ENCODE measurements around the gene PDE6B.

PDE6B gene

DNA sequence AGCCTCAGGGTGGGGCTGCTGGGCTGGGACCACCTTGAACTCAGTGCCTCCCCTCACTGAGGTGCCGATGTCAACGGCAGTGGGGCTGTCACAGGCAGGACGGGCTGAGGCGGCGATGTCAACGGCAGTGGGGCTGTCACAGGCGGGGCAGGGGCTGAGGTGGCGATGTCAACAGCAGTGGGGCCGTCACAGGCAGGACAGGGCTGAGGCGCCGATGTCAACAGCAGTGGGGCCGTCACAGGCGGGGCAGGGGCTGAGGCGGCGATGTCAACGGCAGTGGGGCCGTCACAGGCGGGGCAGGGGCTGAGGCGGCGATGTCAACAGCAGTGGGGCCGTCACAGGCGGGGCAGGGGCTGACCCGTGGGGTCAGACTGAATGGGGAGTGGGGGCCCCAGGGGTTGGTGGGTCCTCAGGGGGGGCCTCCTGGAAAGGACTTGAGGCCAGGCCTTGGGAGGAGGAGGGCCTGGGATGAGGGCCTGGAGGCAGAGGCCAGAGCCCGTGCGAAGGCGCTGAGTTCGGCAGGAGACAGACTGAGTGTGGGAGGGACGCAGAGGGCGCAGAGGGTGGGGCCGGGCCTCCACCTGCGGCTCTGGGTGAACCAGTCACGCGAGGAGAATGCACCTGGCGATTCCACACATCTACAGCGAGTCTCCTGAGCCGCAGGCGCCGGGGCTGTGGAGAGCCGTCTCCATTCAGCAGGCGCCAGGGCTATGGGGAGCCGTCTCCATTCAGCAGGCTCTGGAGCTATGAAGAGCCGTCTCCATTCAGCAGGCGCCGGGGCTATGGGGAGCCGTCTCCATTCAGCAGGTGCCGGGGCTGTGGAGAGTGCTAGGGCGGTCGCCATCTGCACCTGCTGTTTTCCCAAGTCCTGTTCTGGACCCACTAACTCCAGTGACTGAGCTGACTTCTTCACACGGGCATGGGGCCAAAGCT lies 25.8 kb downstream of the PDE6B start:
- H3K4me3 ChIP-seq (ENCODE audit: low read length), result no peak overlapping the region
- TF ChIP-seq, protein P1, sequence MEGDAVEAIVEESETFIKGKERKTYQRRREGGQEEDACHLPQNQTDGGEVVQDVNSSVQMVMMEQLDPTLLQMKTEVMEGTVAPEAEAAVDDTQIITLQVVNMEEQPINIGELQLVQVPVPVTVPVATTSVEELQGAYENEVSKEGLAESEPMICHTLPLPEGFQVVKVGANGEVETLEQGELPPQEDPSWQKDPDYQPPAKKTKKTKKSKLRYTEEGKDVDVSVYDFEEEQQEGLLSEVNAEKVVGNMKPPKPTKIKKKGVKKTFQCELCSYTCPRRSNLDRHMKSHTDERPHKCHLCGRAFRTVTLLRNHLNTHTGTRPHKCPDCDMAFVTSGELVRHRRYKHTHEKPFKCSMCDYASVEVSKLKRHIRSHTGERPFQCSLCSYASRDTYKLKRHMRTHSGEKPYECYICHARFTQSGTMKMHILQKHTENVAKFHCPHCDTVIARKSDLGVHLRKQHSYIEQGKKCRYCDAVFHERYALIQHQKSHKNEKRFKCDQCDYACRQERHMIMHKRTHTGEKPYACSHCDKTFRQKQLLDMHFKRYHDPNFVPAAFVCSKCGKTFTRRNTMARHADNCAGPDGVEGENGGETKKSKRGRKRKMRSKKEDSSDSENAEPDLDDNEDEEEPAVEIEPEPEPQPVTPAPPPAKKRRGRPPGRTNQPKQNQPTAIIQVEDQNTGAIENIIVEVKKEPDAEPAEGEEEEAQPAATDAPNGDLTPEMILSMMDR (conservative IDR thresholded peaks at IDR 0.05; ENCODE audit: low read length), result no peak
- no peak for DNase-seq (ENCODE audit: low read depth)

DNA sequence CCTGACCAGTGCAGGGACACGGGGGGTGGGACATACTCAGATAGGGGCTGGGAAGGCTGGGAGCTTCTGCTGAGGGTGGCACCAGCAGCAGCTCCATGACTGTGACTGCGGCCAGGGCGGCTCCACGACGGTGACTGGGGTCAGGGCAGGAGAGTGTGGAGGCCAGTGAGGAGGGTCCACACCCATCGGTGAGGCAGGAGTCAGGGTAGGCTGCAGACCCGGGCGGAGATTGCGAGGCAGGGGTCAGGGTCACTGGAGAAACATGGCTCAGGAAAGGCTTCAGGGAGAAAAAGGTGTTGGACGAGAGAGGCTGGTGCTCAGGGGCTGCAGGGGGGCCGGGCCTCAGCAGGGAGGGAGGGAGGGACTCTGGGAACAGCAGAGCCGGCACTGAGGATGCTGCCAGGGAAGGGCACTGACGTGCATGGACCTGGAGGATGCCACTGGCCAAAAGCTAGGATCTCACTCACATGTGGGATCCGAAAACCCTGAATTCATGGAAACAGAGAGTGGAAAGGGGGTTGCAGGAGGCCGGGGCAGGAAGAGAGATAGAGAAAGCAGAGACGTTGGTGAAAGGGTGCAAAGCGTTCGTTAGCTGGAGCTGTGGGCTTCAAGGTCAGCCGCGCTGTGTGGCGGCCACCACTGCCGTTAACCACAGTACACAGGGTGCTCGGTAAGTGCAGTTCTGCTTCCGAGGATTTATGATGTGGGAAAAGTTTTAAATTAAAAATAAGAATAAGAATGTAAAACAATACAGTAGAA lies 26.7 kb downstream of the PDE6B start:
- DNase-seq (ENCODE audit: low read depth), result no peak
- TF ChIP-seq, protein P1 (conservative IDR thresholded peaks at IDR 0.05; ENCODE audit: low read length), result no peak

DNA sequence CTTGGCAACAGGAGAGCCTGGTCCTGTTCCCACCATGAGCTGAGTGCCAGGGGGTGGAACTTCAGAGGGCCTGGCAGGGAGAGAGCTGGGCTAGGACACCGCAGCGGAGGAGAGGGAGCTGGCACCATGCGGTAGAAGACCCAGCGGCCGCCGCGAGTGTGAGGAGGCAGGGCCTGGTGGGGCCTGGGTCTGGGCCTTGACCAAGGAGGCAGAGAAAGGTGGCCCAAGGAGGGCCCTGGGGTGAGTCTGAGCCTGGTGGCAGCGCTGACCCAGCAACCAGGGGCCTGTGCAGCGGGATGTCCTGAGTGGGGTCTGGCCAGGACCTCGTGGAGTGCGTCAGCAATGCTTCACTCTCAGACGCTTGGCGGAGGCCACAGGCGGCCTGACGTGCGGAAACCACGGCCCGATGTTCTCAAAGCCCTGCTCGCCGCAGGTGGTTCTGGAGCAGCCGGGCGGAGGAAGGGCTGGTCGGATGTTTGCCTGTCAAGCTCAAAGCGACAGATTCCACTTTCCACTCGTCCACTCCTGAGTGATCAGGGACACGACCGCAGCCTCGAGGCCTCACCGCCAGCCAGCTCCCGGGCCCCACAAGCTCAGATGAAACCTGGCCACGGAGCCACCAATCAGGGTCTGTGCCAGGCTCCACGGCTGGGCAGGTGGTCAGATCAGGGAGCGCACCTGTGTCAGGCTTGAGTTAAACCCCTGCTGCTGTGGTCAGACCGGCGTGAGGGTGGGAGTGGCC lies 27.9 kb downstream of the PDE6B start:
- H3K4me3 ChIP-seq (ENCODE audit: low read length), result no peak overlapping the region
- TF ChIP-seq, protein P1 (conservative IDR thresholded peaks at IDR 0.05; ENCODE audit: low read length), result no peak
- no peak for DNase-seq (ENCODE audit: low read depth)

More for the DNA sequence above, 26.7 kb downstream of the PDE6B start:
- no peak overlapping the region for H3K4me3 ChIP-seq (ENCODE audit: low read length)

DNA sequence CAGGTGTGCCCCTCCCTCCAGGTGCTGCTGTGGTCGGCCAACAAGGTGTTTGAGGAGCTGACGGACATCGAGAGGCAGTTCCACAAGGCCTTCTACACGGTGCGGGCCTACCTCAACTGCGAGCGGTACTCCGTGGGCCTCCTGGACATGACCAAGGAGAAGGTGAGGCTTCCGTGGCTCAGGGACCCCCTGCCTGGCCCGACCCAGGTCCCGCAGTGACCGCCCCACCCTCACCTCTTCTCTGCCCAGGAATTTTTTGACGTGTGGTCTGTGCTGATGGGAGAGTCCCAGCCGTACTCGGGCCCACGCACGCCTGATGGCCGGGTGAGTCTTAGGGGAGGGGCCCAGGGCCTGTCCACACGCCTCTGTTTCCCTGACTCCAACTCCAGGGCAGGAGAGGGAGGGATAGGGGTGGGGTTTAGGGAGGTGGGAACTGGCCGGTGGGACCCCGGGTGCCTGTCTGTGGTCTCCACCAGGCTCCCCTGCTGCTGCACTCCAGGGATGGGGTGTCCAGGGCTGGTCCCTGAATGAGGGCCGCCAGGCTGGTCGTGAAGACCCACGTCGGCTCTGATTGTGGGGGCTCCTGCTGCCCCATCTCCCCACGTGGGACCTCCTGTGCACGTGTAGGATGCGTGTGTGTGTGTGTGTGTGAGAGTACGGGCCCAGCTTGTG lies 28.6 kb downstream of the PDE6B start:
- DNase-seq (ENCODE audit: low read depth), result no peak
- no peak overlapping the region for H3K4me3 ChIP-seq (ENCODE audit: low read length)
- TF ChIP-seq, protein P1 (conservative IDR thresholded peaks at IDR 0.05; ENCODE audit: low read length), result no peak

DNA sequence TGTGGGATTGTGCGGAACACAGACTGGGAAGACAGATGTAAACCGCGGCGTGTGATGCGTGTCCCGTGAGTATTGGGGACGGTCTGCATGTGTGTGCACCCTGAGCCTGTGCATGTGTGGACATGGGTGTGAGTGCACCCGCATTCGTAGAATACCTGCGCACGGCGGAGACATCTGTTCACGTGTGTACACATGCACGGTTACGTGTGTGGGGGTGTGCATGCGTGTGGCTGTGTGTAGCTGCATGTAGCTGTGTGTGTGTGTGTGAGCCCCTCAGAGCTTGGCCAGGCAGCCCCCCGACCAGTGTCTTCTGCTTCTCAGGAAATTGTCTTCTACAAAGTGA lies 29.1 kb downstream of the PDE6B start:
- H3K4me3 ChIP-seq (ENCODE audit: low read length), result no peak overlapping the region
- TF ChIP-seq, protein P1 (conservative IDR thresholded peaks at IDR 0.05; ENCODE audit: low read length), result no peak
- no peak for DNase-seq (ENCODE audit: low read depth)

DNA sequence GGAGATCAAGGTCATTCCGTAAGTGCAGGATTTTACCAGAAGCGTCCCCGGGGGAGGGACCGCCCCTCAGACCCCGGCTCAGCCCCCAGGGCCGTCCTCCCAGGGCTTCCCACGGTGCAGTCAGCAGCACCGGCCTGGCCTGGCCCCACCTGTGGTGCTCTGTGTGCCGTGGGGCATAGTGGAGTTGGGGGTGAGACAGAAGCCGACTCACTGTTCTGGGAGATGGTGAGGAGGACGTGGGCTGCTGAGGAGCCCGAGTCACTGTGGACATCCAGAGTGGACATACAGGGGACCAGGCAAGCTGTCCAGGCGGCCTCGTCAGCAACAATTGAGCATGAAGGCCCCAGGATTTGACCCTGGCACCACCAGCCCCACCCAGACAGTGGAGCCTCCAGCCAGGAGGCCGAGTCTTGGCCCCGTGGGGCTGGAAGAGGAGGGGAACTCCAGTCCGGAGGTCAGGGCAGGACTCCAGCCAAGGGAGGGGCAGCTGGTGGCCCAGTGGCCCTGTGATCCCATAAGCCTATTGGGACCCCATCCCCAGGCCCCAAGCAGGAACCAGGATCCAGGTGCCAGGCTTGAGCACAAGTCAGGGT lies 29.6 kb downstream of the PDE6B start:
- no peak for DNase-seq (ENCODE audit: low read depth)
- TF ChIP-seq, protein P1 (conservative IDR thresholded peaks at IDR 0.05; ENCODE audit: low read length), result no peak
- no peak overlapping the region for H3K4me3 ChIP-seq (ENCODE audit: low read length)

Measured in AG10803 (cell line).